SU-DHL-6 (cell line): ENCODE data around the gene PTGIR.
"Not testable (repeated sequence)": the region's sequence is repeated elsewhere in the genome, so short reads cannot be mapped to it uniquely, and the experiment has no call there.

ENCODE experiments used
- H2AFZ ChIP-seq: fragments of 200-600 bp; sonication (generic); 2 replicates; pipeline ENCODE4 v1.6.1; 2014; ENCODE audit warnings: low read depth, mild to moderate bottlenecking, moderate library complexity, mixed read lengths, antibody characterized with exemption, low read length; ENCODE audit not compliant: severe bottlenecking
- H3F3A ChIP-seq: fragments of 200-600 bp; shearing (Covaris generic); 2 replicates; pipeline ENCODE4 v1.6.0; 2016; ENCODE audit warnings: antibody characterized with exemption, mild to moderate bottlenecking; ENCODE audit not compliant: insufficient read depth
- H3K27ac ChIP-seq: fragments of 200-600 bp; sonication (generic); 2 replicates; pipeline ENCODE4 v1.5.1; 2016; ENCODE audit warnings: low read depth, mild to moderate bottlenecking, low read length, moderate library complexity, mixed read lengths
- H3K27me3 ChIP-seq: fragments of 200-600 bp; sonication (generic), shearing (Covaris generic); 2 replicates; pipeline ENCODE4 v1.6.0; 2014; ENCODE audit warnings: mild to moderate bottlenecking, low read length
- H3K36me3 ChIP-seq: fragments of 200-600 bp; sonication (generic); 2 replicates; pipeline ENCODE4 v1.6.1; 2014; ENCODE audit warnings: mild to moderate bottlenecking, low read length, mixed read lengths
- H3K4me2 ChIP-seq: fragments of 300-600, 200-600 bp; shearing (Covaris generic), sonication (generic); 2 replicates; pipeline ENCODE4 v1.6.0; 2014; ENCODE audit warnings: low read length, low read depth, mild to moderate bottlenecking; ENCODE audit not compliant: poor library complexity, severe bottlenecking
- H3K4me3 ChIP-seq: fragments of 200-600 bp; sonication (generic); 2 replicates; pipeline ENCODE4 v1.5.1; 2014; ENCODE audit warnings: antibody characterized with exemption, low read length, mild to moderate bottlenecking, mixed read lengths; ENCODE audit not compliant: insufficient read depth, poor library complexity, severe bottlenecking
- H3K79me2 ChIP-seq: fragments of 200-600 bp; sonication (generic); 2 replicates; pipeline ENCODE4 v1.6.1; 2014; ENCODE audit warnings: mild to moderate bottlenecking, low read length, moderate library complexity; ENCODE audit not compliant: insufficient read depth
- H3K9ac ChIP-seq: fragments of 200-600 bp; sonication (generic); 2 replicates; pipeline ENCODE4 v1.7.0; 2014; ENCODE audit warnings: mild to moderate bottlenecking, low read length
- H3K9me2 ChIP-seq: fragments of 200-600 bp; sonication (generic); replicated peaks from 2 replicates; pipeline ENCODE4 v1.6.1; 2014; ENCODE audit warnings: low read length; ENCODE audit not compliant: insufficient read depth
- H3K9me3 ChIP-seq: fragments of 200-600 bp; sonication (generic); 2 replicates; pipeline ENCODE4 v1.6.1; 2014; ENCODE audit warnings: low read length, mixed read lengths; ENCODE audit not compliant: insufficient read depth
- H4K20me1 ChIP-seq: fragments of 200-600 bp; sonication (generic); 2 replicates; pipeline ENCODE4 v1.6.1; 2014; ENCODE audit warnings: low read depth, mild to moderate bottlenecking, antibody characterized with exemption, low read length, moderate library complexity, mixed read lengths
- EZH2phosphoT487 ChIP-seq: fragments of 200-600 bp; sonication (generic), shearing (Covaris generic); conservative IDR thresholded peaks from 2 replicates; pipeline ENCODE4 v1.6.1; 2018; ENCODE audit warnings: mild to moderate bottlenecking, antibody characterized with exemption, low read length, moderate library complexity, mixed read lengths
- TF ChIP-seq, protein P1 (sequence below): fragments of 200-600 bp; sonication (generic); IDR thresholded peaks from one replicate; pipeline ENCODE4 v1.5.1; 2017; ENCODE audit warnings: antibody characterized with exemption, mild to moderate bottlenecking, low read length, moderate library complexity; ENCODE audit not compliant: insufficient read depth, poor library complexity, severe bottlenecking

PTGIR gene

GRCh38 chr19:46630586-46631205 lies 5.8 kb upstream of the PTGIR start:
- Histone ChIP-seq H3F3A (no peaks in the 10 kb centered on the region), H3K27me3 (no peaks in the 10 kb centered on the region), H3K27ac (no peak overlapping the region), H3K4me2 (no peak overlapping the region), H3K36me3 (no peaks in the 10 kb centered on the region), H3K79me2 (no peaks in the 10 kb centered on the region), H3K9ac (no peak overlapping the region), H3K9me2 (no peaks in the 10 kb centered on the region), H2AFZ (no peak overlapping the region), H3K9me3 (no peaks in the 10 kb centered on the region), H4K20me1 (no peaks in the 10 kb centered on the region), H3K4me3 (no peak overlapping the region)
- TF ChIP-seq EZH2phosphoT487 = no peak
- TF ChIP-seq, protein P1, sequence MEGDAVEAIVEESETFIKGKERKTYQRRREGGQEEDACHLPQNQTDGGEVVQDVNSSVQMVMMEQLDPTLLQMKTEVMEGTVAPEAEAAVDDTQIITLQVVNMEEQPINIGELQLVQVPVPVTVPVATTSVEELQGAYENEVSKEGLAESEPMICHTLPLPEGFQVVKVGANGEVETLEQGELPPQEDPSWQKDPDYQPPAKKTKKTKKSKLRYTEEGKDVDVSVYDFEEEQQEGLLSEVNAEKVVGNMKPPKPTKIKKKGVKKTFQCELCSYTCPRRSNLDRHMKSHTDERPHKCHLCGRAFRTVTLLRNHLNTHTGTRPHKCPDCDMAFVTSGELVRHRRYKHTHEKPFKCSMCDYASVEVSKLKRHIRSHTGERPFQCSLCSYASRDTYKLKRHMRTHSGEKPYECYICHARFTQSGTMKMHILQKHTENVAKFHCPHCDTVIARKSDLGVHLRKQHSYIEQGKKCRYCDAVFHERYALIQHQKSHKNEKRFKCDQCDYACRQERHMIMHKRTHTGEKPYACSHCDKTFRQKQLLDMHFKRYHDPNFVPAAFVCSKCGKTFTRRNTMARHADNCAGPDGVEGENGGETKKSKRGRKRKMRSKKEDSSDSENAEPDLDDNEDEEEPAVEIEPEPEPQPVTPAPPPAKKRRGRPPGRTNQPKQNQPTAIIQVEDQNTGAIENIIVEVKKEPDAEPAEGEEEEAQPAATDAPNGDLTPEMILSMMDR = no peak

DNA sequence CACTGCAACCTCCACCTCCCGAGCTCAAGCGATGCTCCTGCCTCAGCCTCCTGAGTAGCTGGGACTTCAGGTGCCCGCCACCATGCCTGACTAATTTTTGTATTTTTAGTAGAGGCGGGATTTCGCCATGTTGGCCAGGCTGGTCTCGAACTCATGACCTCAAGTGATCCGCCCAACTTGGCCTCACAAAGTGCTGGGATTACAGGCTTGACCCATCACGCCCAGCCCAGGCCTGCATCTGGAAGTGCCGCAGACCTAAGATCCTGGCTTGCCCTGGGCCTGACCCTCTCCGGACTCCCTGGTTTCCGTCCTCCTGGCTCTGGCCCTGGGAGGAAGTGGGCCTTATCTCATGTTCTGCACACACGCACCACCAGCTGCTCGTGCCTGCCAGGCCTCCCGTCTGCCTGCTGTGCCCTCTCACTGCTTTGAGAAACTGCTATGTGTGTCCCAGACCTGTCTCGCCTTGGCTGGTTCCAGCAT lies 4.7 kb upstream of the PTGIR start:
- Histone ChIP-seq H3K9me2 (no peaks in the 10 kb centered on the region), H3K4me2 (no peak overlapping the region), H3K27me3 (no peaks in the 10 kb centered on the region), H3K9ac (no peak overlapping the region), H3K4me3 (no peak overlapping the region), H4K20me1 (no peaks in the 10 kb centered on the region), H3F3A (no peaks in the 10 kb centered on the region), H3K27ac (no peak overlapping the region), H3K9me3 (no peaks in the 10 kb centered on the region), H3K79me2 (no peaks in the 10 kb centered on the region), H3K36me3 (no peaks in the 10 kb centered on the region), H2AFZ (no peak overlapping the region)
- TF ChIP-seq, protein P1 = no peak
- TF ChIP-seq EZH2phosphoT487 = no peak

DNA sequence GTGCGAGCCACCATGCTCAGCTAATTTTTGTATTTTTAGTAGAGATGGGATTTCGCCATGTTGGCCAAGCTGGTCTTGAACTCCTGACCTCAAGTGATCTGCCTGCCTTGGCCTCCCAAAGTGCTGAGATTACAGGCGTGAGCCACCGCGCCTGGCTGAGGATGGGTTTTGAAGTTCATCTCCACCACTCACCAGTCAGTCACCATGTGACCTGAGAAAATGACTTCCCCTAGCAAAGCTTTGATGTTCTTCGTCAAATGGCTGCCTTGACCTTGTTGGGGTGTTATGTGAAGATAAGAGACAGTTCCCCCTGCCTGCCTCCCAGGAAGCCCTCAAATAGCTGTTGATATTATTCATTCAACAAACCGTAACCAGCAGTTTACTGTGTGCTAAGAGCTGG lies 4.1 kb upstream of the PTGIR start:
- H3K27ac ChIP-seq, H2AFZ ChIP-seq, H3F3A ChIP-seq, H3K4me3 ChIP-seq, H4K20me1 ChIP-seq, H3K36me3 ChIP-seq, H3K27me3 ChIP-seq, H3K9me2 ChIP-seq, H3K4me2 ChIP-seq, H3K9me3 ChIP-seq, H3K9ac ChIP-seq, H3K79me2 ChIP-seq: not testable (repeated sequence)

DNA sequence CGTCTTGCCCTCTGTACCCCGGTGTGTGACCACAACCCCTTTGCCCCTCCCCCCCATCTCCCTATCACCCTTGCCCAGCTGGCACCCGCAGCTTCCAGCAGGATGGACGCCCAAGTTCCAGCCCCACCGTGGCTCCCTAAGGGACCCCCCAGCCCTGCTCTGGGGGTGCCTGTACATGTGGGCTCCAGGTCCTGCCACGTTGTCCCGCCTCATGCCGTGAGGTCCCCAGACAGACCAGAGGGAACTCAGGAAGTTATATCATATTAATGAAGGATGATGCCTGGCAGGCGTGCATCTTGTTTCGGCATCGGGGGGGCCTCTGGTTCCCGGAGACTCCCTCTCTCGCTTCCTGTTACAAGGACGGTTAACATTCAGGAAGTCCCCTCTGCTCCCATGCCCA lies 1.6 kb upstream of the PTGIR start:
- no peak overlapping the region for H3K9ac ChIP-seq
- H3K36me3 ChIP-seq = no peaks in the 10 kb centered on the region
- H3F3A ChIP-seq = no peaks in the 10 kb centered on the region
- no peaks in the 10 kb centered on the region for H3K79me2 ChIP-seq
- no peaks in the 10 kb centered on the region for H3K27me3 ChIP-seq
- H2AFZ ChIP-seq = no peak overlapping the region
- no peaks in the 10 kb centered on the region for H3K9me2 ChIP-seq
- H3K9me3 ChIP-seq = no peaks in the 10 kb centered on the region
- H4K20me1 ChIP-seq = no peaks in the 10 kb centered on the region
- H3K4me3 ChIP-seq = no peak overlapping the region
- no peak overlapping the region for H3K4me2 ChIP-seq
- TF ChIP-seq EZH2phosphoT487 = no peak
- no peak overlapping the region for H3K27ac ChIP-seq
